MV-4-11 (cell line): Measurements from ENCODE around the gene SPATA6L.
"Not testable (repeated sequence)": the region's sequence is repeated elsewhere in the genome, so short reads cannot be mapped to it uniquely, and the experiment has no call there.

Experiments used
- DNase-seq: peaks from one replicate; lab custom pipeline; 2025; lab: John Stamatoyannopoulos, UW

The SPATA6L gene

DNA sequence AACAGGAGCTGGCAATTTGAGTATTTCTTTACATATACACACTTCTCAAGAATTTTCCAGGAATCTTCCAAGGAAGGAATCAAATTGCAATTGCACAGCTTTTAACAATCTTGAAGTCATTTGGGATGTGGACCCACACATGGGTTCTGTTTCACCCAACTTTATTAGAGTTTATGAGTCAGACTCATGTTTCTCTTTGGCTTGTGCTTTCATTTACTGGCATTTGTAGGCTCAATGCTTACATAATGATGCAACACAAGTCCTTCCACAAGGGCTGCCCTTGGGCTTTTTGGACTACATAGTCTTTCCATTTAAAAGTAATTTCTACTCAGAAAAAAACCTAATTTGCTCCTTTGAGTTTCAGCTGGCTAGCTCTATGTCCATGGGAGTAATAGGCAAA is 8.5 kb upstream of the SPATA6L start:
- peak; percentile 26 for DNase-seq

DNA sequence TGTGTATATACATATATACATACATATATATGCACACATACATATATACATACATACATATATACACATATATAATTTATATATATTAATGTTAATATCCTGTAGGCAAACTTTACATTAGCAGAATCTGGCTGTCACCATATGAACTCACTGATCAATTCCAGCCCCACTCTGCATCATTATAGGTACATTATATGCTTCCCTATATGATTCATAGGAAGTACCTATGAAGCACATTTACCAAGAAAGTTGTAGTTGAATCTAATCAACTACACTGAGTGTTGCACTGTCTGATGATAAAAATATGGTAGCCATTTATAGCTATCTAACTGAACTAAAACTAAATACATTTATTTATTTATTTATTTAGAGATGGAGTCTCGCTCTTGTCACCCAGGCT is 5.5 kb upstream of the SPATA6L start:
- no peak for DNase-seq

DNA sequence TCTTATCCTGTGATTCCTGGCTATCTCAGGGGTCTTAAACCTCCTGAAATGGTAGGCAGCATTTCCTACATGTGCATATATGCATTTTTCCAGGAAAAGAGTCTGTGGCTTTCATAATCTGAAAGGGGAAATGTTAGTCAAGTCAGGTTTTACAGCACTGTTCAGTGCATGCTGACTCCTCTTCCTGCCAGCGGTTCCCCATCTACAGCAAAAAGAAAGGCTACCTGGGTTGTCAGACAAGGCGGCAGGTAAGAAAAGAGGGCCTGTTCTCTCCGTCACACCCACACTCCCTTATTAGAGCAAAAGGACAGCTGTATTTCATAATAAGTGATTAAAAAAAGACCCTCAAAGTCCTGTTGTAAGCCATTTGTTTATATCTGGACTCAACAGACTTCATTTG is 4.3 kb upstream of the SPATA6L start:
- peak; percentile 34 for DNase-seq

DNA sequence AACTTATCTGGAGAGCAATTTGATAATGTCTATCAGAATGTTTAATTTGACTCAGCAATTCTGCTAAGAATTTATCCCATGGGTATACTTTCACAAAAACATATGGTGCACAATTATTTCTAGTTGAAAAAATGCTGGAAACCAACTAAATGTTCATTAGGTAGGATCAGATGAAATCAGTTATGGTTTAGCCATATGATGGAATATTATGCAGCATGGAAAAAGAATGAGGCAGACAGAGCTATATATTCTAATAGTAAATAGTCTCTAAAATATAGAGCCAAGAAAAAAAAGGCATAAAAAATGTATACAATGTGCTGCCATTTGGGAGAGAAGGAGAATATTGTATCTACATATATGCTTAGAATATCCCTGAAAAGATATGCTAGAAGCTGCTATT is 3.6 kb upstream of the SPATA6L start:
- no peak for DNase-seq

DNA sequence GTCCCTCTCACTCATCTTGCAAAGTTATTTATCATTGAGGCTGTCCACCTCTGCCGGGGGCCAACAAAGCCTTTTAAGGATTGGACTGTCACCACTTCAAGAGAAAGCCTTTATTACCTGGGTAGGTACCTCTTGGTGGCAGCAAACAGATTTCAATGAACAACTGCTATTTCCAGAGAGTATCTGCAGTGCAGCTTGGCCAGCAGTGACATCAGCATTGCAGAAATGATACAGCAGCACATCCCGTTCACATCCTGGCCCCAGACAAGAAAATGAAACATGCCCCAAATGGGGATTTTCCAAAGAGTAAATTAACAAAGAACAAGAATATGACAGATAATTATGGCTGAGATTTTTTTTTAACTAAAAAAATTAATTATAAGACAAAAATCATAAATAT is 2.3 kb upstream of the SPATA6L start:
- DNase-seq = no peak

DNA sequence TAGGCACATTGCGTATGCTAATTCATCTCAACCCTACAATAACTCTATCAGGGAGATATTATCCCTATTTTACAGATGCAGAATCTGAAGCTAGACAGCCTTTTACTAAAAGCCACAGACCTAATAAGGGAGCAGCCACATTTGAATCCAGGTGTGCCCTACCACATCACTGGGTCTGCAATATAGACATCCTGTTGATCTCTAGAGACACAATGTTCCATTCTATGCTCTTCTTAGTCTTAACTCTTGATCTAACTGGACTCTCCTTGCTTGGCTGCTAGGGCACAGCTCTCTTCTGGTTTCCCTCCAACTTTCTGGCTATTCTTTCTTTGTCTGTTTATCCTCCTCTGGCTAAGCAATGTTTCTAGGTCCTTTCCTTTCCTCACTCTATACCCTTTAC is 1.4 kb upstream of the SPATA6L start:
- DNase-seq = no peak

DNA sequence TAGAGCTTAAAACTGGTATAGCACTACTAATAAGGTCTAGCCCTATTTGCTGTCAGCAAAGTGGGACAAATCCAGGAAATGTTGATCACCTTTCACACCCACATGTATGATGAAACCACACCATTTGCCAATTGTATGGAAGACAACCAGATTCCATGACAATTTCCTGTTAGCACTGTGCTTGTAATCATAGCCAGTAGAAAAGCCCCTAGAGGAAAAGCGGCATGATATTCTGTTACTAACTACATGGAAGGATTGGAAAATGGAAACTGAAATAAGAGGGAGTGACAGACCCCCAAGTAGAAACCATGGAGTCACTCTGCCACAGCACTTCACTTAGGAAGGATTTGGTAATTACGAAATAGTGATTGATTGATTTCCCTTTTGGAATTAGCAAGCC is 923 bp downstream of the SPATA6L start:
- no peak for DNase-seq

DNA sequence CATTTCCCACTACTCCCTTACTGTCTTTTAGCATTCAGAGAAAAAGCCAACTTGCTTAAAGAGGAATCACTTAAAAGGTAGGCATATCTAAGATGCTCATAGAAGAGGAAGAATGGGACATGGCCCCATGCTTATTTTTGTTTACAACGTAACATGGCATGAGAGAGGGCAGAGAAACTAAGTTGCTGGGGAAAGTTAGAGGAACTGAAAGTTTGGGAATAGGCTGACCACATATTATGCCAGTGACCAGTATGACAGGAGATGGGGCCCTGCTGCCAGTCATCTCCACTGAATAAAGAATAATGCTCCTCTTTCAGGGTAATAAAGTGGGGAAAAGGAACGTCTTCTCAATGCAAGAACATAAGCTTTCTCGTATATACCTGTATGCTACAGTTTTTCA is 2.3 kb downstream of the SPATA6L start:
- DNase-seq = peak; percentile 63

DNA sequence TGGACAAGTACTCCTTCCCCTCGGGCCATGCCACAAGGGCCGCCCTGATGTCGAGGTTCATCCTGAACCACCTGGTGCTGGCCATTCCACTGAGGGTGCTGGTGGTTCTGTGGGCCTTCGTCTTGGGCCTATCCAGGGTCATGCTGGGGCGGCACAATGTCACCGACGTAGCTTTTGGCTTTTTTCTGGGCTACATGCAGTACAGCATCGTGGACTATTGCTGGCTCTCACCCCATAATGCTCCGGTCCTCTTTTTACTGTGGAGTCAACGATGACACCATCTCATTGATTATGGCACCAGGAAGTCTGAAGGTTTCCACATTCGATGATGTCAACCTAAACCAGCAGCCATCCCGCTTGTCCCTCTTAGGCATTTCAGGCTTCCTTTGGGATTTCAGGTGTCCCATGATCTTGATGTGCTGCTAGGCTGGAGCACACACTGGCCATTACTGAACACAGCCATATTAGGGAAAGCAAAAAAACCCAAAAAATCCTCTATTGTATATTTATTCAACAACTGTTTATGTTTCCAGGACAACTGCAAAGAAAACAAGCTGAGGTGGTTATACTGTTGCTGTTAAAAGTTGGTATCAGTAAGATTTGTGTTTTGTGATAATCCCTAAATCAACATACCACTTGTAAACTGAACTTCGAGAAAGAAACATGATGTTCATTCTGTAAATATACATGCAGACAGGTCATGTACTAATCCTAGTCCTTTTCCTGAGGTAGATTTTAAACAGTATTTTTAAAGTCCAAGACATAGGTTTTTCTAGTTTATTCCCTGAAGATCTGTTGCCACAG is 3.1 kb downstream of the SPATA6L start:
- no peak for DNase-seq

DNA sequence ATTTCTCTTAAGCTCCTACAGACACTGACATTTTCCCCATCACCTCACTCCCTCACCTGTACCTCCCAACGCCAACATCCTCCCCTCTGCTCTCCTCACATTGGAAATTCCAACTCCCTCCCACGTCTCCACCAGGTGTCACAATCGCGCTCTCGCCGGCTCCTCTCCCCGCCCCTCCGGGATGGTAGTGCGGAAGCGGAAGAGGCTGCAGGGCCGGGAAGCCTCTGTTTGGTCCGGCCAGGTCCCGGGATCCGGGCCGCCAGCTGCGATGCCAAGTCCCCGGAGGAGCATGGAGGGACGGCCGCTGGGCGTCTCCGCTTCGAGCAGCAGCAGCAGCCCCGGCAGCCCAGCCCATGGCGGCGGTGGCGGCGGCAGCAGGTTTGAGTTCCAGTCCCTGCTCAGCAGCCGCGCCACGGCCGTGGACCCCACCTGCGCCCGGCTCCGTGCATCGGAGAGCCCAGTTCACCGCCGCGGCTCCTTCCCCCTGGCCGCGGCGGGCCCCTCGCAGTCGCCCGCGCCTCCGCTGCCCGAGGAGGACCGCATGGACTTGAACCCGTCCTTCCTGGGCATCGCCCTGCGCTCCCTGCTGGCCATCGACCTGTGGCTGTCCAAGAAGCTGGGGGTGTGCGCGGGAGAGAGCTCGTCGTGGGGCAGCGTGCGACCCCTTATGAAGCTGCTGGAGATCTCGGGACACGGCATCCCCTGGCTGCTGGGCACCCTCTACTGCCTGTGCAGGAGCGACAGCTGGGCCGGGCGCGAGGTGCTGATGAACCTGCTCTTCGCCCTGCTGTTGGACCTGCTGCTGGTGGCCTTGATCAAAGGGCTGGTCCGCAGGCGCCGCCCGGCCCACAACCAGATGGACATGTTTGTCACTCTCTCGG is 3.9 kb downstream of the SPATA6L start, which contains the start of gene PLPP6:
TSS of gene PLPP6 (plus strand) at position 187 of the 881 bp plus-strand sequence. CDS start at position 269, 82 bp downstream.
- peak; percentile 67 for DNase-seq

DNA sequence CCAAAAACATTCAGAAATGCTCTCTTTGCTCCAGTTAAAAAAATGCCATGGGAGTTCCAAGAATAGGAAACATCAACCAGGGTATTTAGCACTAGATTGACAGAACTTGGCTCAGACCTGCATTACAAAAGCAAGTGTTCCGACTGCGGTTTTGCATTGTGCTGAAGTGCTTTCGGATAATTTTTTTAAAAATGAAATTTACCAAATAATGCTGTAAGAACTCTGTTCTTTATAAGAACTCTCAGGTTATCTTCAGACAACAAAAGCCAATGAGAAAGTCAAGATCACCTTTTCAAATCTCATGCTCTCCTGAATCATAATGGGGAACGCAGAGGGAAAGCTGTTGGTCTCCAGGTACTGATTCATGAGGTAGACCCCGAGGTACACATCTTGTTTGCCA is 4.7 kb downstream of the SPATA6L start:
- DNase-seq = peak; percentile 7

DNA sequence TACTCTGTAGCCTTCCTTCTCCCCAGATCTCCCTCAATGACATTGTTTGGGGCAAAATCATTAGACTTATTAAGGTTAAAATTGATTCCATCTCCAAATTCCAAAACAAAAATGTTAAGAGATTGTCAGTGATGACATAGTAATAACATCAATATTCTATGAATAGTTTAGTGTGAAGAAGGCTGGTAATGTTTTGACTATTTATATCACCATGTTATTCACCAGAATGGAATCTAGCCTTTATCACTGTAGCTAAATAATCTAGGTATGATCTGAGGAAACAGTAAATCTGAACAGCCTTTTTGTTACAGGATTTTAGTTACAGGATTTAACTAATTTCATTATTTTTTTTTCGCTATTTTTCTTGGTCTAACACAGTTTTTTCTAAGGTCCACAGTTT is 5.1 kb downstream of the SPATA6L start:
- DNase-seq = no peak

DNA sequence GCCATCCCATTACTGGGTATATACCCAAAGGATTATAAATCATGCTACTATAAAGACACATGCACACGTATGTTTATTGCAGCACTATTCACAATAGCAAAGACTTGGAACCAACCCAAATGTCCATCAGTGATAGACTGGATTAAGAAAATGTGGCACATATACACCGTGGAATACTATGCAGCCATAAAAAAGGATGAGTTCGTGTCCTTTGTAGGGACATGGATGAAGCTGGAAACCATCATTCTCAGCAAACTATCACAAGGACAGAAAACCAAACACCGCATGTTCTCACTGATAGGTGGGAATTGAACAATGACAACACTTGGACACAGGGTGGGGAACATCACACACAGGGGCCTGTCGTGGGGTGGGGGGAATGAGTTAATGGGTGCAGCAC is 5.6 kb downstream of the SPATA6L start:
- not testable (repeated sequence) for DNase-seq

DNA sequence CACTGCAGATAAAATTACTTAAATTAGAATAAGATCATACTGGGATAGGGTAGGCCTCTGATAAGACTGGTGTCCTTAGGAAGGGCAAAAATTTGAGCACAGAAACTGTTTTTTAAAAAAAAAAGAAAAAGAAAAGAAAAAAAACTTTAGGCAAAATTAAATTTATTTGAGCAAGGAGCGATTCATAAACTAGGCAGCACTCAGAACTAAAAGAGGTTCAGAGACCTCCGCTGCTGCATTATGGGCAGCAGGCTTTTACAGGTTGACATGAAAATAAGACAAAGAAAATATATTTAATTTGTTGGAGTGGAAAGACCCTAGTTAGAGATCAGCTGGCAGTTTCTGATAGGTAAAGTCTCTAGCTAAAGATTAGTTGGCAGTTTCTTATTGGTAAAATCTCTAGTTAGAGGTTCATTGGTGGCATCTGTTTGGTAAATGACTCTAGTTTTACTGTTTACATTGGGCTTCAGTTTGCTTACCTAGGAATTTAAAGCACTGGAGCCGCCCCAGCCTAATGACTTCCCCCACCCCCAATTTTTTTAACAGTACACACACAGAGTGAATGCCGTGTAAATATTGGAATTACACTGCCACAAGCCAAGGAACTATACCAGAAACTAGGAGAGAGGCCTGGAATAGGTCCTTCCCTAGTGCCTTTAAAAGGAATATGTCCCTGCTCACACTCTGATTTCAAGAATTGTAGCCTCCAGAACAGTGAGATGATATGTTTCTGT is 8.7 kb downstream of the SPATA6L start:
- no peak for DNase-seq

DNA sequence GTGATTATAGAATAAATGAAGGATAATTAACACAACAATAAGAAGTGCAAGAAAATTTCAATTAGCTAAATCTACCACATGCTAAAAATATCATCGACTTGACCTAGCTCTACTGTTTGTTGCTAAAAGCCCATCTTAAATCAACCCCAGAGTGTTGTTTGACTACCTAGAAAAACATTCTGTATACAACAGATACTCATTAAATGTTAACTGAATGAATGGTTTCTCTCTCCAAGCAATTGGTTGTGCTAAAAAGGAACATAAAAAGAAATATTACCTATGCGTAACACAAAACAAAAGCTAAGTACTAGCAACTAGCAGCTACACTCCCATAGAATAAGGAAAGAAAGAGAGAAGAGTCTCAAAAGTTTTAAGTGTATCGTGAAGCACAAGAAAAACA is 9.7 kb downstream of the SPATA6L start:
- no peak for DNase-seq

DNA sequence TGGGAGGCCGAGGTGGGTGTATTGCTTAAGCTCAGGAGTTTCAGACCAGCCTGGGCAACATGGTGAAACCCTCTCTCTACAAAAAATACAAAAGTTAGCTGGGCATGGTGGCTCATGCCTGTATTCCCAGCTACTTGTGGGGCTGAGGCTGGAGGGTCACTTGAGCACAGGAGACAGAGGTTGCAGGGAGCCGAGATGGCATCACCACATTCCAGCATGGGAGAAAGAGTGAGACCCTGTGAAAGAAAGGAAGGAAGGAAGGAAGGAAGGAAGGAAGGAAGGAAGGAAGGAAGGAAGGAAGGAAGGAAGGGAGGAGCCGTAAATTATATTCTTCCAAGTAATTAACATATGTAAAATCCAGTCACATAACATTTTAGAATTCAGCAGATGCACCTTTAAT is 10.1 kb downstream of the SPATA6L start:
- not testable (repeated sequence) for DNase-seq

DNA sequence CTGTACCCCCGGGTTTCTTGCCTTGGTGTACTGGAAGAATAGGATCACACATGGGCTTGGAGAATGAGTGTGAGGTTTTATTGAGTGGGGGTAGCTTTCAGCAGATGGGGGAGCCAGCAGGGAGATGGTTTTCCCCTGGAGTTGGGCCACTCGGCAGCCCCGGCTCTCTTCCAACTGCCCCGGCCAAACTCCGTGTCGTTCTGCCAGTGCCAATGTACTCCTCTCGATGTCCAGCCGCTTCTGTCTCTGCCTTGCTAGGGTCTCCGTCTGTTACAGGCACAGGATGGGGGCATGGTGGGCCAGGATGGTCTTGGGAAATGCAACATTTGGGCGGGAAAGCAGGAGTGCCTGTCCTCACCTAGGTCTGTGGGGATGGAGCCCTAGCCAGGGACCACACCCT is 11.7 kb downstream of the SPATA6L start:
- DNase-seq = no peak

DNA sequence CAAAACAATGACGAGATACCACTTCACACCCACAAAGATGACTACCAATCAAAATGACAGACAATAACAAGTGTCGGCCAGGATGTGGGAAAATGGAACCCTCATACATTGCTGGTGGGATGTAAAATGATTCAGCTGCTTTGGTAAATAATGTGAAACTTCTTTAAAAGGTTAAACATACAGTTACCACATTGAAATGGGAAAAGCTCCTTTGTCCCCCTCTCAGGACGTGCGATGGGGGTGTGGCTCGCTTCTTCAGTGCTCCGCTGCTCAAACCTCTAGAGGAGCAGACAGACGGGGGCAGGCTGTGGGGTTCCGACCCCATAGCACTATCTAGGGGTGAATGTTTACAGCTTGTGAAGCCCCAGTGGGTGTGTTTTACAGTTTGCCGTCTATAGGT is 12.2 kb downstream of the SPATA6L start:
- no peak for DNase-seq

DNA sequence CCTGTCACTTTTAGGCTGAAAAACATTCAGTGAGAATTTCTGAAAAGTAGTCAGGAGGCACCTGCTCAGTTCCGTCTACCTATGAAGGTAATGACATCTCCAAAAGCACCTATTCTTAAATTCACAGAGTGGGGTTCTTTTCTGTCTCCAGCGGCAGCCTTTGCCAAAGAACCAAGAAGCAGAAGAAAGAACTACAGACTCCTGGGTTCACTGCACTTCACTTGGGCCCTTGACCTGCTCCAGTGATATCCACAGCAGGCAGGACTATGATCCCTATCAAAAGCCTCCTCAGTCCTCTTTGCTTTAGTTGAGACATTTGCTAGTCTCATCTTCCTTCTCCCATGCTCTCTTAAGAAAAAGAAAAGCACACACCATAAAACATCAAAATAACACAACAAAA is 23.9 kb downstream of the SPATA6L start:
- DNase-seq = no peak

DNA sequence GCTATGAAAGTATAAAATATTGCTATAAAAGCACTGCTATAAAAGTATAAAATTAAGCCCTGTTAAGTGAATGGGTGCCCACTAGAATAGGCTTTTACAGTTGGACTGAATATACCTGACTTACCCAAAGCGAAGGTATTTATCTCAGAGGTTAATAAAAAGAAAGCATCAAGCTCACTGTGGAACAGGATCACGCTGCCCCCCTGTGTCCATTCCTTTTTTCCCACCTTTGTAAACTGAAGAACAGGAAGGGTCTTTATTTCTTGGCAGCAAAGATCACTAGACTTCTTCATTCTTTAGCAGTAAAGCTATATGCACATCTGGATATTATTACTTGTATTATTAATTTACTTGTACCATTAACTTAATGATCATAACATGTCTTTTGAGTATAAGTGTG is 26.3 kb downstream of the SPATA6L start:
- DNase-seq = no peak

DNA sequence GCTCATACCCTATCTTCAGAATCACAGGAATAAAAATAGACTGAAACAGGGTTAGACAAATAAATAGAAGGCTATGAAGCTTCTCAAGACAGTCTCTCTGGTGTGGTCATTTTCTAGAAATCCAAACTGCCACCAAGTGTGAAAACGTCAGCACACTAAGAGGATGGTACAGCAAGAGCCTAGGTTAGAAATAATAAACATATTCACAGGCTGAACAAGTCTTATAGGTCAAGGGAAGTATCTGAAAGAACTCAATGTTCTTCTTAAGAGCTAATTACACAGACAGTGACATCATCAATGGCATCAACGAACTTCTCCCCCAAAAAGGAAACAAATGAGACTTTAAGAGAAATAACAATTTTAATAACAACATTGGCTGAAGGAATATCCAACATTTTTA is 26.9 kb downstream of the SPATA6L start:
- DNase-seq = no peak

DNA sequence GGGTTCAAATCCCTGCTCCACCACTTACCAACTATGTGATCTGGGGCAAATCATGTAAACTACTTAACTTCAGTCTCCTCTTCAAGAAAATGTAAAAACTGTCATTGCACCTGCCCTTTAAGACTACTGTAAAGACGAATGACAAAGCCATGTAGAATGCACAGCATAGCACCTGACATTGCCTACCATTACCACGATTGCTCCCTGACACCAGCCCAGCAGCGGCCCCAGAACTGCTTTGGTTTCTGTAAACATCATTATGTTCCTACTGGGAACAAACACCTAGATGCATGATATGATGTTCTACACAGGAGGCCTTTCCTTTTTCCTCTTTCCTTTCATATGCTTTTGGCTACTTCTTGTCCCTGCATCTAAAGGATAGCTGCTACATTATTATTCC is 27.3 kb downstream of the SPATA6L start:
- no peak for DNase-seq

DNA sequence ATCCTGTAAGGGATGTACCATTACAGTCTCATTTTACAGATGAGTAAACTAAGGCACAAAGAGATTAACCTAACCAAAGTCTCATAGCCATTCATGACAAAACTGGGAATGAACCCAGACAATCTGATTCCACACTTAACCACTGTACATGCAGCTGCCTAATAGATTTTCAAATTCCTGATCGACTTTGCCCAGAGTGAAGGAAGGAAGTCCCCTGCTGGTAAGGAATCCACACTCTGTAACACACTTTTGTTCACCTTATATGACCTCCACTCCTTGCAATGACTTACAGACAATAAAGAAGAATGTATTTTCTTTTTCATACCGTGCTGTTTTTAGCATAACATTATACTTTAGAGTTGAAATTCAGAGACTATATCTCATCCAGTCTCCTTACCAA is 35.4 kb downstream of the SPATA6L start:
- no peak for DNase-seq
